ENCODE data around the gene ERFE.

GRCh38 chr2:238140040-238140439 lies 18.7 kb upstream of the ERFE start:
- no peak for TF ChIP-seq CTCF (IDR thresholded peaks at IDR 0.05; ENCODE audit: low read depth, low read length)
- TF ChIP-seq EZH2phosphoT487 (IDR thresholded peaks at IDR 0.05; ENCODE audit: low read depth): no peak

All from OCI-LY3 (cell line).